ENCODE results near the gene FGF9.

The FGF9 gene

DNA sequence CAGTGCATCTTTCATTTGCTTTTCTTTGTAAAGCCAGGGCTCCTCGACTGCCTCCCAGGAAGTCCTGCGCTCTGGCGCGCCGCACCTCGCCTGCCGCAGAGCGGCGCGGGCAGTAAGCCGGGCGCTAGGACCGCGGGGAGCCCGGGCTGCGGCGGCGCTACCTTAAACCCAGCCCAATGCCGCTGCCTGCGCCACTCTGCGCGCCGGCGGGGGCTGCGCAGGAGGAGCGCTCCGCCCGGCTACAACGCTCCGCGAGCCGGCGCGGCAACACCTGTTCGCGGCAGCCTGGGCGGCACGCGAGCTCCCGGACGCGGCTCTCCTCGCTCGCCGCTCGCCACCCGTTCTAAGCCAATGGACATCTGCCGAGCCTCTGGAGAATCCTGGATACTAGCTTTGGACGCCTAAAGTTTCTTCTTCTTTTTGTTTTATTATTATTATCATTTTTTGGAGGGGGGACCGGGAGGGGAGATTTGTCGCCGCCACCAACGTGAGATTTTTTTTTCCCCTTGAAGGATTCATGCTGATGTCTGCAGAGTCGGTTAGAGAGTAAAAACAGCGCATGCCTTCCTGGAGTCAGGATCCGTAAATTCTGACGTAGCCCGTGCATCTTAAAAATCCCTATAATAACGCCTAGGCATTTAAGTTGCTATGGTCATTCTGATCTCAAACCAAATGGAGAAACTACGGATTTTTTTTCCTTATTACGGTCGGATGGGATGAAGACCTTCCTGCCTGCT is at the start of gene FGF9:
FGF9 (plus strand) TSS at position 191 of the 737 bp plus-strand sequence. CDS start 840 bp downstream, outside the sequence.
- peak; percentile 66 to 69 for DNase-seq

DNA sequence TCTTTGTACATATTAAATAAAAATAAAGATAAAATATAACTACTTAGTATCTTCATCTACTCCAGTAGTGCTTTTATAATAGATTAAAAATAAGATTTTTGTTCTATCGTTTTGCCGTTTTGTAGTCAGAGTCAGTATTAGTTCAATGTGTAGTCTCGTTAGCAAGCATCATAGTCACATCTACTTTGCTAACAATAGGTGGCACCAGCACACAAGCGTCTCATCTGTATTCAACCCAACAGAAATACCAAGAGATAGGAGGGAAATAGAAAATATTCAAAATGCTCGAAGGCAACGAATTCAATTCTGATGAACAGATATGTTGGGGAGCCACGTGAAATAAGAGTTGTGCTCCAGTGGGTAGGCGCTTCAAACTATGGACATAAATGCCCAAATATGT is 45.5 kb upstream of the FGF9 start:
- no peak for DNase-seq

- no peak for DNase-seq
Measured at GRCh38 chr13:21632196-21632595, 38.7 kb upstream of the FGF9 start.

DNA sequence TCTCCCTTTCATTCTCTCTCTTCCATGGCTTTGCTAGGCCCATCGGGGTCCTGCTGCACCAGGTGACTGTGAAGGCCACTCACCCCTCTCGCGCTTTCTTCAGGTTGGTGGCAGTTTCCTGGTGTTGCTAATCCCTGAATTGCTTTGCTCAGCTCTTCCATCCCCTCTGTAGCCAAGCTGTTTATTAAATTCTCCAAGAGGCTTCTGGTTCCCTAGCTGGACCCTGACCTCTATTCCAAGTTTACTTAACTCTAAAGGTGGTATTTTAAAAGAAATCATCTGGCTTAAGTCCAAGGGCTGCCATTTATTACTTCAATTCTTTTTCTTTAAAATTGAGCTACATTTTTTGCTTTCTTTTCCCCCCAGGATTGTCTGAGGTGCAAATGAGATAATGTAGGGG is 34.2 kb upstream of the FGF9 start:
- no peak for DNase-seq

DNA sequence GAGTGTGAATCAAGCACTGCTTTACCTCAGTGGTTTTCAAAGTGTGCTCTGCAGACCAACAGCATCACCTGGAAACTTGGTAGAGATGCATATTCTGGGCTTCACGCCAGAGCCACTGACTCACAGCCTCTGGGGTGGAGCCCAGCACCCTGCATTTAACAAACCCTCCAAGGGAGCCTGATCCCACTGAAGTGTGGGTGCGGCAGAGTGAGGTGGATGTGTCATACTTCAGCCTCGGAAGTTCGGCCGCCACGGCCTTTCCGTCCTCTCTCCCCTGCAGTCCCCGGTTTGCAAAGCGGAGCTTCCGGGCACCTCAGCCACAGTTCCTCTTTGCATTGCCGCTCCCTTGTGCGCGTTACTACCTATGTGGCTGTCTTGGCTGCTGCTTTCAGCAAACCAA is 33.6 kb upstream of the FGF9 start:
- peak in 1 of 2 donors; percentile 9 for DNase-seq

DNA sequence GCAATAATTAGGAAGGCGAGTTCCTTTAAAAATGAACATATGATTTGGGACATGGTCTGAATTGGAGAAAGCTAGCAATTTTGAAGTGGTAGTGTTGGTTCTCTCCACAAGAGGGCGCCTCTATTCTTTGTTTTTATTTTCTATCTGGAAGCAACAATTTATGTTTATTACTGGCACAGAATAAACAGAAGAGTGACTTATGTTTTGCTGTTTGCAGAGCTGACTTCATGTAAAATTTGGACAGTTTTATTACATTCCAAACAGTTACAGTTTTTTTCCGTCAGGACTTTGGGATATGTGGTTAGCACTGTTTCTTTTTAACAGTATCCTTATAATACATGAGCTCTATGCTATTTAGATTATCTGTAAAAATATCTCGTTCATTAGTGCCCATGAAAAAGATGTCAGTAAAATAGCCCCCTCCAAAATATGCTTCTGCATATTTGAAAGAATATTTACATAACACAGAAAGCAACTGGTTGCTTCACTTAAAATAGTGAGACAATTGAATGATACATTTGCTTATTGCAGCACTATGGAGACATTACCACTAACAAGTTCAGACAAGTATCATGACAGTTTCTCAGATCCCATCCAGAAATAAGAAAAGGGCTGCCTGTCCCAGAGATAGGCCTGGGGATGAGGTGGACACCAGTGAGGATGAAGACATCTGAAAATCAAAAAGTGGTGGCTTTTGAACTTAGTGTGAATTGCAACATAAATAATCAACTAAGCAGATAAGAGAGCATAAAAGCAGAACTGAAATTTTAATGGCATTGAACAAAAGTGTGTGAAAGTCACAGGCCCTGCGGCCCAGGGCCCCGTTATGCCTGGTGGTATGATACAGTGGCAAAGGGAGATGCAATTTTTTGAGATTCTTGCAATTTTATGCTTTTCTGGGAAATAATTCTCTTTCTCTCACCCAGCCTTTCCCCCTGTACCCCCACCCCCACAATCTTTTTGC is 32.3 kb upstream of the FGF9 start:
- DNase-seq = peak; percentile 14 to 28

- no peak for DNase-seq
Measured at GRCh38 chr13:21639561-21639960, 31.3 kb upstream of the FGF9 start.

- DNase-seq = no peak
Measured at GRCh38 chr13:21641629-21642028, 29.2 kb upstream of the FGF9 start.

- DNase-seq = no peak
Measured at GRCh38 chr13:21657538-21657937, 13.3 kb upstream of the FGF9 start.

GRCh38 chr13:21659087-21659486 is 11.8 kb upstream of the FGF9 start:
- DNase-seq = no peak

- no peak for DNase-seq
Measured at GRCh38 chr13:21661097-21661909, 9.6 kb upstream of the FGF9 start.

GRCh38 chr13:21663197-21663596 is 7.7 kb upstream of the FGF9 start:
- DNase-seq = no peak

- no peak for DNase-seq
Measured at GRCh38 chr13:21668732-21669275, 2.1 kb upstream of the FGF9 start.

DNA sequence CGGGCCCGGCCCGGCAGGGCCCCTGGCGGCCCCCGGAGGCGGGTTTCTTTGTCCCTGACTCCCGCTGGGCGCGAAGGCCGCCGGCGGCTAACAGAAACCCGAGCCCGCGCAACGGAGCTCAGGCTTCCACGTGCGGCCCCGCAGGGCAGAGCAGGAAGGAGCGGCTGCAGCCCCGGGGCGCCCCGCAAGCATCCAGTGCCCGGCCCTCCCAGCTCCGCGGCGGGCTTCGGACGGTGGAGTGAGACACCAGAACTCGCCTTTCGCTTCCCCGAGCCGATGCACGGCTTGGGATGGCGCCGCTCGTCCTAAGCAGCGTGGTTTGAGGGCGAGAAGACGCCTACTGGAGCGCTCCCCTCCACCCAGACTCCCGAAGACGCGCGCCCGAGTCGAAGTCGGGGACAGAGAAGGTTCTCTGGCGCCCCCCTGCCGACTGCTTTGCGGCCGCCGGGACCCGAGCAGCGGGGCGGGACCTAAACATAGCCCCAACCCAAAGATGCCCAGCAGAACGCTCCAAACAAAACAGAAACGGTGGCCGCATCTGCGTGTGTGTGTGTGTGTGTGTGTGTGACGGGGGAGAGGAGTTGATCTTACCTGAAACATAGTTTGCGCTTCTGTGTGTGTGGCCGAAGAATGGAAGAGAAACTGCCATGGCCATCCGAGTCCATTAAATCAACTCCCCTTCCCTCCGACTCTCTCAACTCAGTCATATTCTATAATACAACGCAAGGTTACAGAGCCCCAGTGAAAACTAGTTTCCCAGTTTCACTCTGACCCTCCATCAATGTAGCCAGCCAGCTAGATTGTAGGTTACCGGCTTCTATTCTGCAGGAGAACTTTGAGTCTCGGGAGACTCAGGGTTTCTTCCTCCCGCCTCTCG is 629 bp upstream of the FGF9 start:
- no peak for DNase-seq

DNA sequence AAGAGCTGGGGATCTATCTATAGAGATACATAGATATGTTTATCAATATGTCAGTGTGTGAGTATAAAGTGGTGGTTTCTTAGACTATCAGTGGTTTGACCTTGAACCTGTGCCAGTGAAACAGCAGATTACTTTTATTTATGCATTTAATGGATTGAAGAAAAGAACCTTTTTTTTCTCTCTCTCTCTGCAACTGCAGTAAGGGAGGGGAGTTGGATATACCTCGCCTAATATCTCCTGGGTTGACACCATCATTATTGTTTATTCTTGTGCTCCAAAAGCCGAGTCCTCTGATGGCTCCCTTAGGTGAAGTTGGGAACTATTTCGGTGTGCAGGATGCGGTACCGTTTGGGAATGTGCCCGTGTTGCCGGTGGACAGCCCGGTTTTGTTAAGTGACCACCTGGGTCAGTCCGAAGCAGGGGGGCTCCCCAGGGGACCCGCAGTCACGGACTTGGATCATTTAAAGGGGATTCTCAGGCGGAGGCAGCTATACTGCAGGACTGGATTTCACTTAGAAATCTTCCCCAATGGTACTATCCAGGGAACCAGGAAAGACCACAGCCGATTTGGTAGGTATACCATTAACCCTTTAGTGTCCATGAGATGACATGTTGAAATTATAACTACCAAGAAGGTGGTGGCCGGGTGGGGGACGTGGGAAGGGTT is 880 bp downstream of the FGF9 start:
- DNase-seq = no peak

DNA sequence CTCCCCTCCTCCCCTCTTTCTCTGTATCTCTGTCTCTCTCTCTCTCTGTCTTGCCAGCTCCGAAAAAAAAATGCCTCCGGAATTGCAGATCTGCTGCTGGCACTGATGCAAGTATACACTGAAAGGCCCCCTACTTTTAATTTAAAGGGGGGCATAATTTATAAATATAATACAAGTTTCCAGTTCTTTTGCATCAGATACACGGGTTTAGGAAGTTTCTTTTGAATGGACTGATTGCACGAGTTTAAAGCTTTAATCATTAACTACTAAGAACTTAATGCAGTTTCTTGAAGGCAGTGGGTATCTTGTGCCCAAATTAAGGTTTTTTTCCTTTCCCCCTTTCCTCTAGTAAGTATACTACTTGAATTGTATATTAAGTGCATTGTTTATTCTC is 1.4 kb downstream of the FGF9 start:
- DNase-seq = no peak

DNA sequence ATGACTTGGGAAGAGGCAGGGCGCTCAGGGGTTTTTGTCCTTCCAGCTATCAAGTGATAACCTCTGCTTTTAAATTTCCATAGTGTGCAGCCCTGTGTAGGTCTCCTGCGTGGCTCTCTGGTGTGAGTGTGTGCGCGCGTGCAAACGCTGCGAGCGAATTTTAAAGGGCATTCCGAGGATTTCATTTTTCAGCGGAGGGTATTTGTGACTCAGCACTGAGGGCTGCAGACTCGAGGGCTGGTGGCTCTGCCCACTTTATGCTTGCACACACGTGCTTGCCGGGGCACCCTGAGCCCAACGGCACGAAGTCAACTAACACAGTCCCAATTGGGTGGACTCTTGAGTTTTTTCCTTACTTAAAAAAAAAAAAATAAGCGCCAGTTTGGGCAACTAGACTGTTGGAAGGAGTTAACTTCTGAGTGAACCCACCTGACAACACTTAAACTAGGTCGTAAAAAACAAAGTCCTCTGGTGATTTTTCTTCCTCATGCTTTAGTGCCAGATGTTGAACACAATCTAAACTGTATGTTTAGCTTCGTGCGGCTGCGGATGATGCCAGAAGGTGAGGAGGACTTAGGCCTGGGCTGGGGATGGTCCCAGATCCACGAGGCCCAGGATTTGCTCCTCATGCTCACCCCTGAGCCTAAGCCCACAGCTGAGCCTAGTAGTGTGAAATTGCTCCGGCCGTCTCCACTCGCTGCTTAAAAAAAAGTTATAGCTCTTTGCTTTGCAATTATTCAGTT is 2.1 kb downstream of the FGF9 start:
- no peak for DNase-seq

GRCh38 chr13:21673539-21673788 is 2.6 kb downstream of the FGF9 start:
- no peak for DNase-seq

GRCh38 chr13:21673789-21674489 is 3.1 kb downstream of the FGF9 start:
- no peak for DNase-seq

DNA sequence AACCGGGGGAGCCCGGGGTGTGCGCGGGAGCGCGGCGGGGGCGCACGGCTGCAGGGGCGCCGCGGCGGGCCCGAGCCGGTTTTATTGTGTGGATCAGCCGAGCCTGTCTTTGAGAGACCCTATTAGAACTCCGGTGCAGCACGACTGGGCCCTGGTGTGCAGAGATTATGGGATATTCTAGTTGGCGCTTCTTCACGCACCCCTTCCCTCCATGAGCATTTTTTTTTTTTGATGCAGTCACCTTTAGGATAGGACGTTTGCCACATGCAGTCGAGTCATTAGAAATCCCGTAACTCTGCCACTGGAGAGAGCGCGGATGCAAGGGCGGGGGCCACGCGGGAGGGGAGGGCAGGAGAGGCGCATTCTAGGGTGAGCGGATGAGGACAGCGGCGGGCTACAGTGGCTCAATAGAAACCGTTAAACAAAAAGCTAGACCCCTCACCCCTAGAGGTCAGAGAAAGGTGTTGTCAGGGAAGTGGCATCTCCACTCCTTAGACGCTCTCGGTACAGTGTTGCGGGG is 3.7 kb downstream of the FGF9 start:
- no peak for DNase-seq
